NCI-H345 (cell line): ENCODE data around the gene OR10H1.
"Not testable (repeated sequence)": the region's sequence is repeated elsewhere in the genome, so short reads cannot be mapped to it uniquely, and the experiment has no call there.

ENCODE experiments used
- DNase-seq: peaks from one replicate; lab custom pipeline; 2025; lab: John Stamatoyannopoulos, UW

Gene OR10H1

GRCh38 chr19:15828611-15829305 is 13.3 kb upstream of the OR10H1 start:
- DNase-seq: not testable (repeated sequence)

- DNase-seq: no peak
These were observed 12.7 kb upstream of the OR10H1 start for GRCh38 chr19:15828121-15828610.

DNA sequence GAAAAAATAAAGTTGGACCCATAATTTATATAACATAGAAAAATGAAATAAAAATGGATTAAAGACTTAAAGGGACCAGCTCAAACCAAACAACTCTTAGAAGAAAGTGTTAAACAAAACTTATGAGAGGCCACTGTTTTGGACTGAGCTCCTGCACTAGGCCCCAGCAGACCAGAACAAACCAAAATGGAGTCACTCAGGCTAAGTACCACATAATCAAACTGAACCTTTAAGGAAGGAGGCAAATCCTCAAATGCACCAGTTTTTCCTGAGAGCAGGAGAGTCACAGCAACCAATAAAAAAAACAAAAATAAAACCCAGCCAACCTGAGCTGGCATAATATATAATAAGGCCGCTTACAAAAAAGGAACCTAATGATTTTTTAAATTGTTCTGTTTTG is 10.3 kb upstream of the OR10H1 start:
- no peak for DNase-seq

- DNase-seq: no peak
These were observed 5.2 kb upstream of the OR10H1 start for GRCh38 chr19:15820646-15821045.

GRCh38 chr19:15813916-15814315 is 1.5 kb downstream of the OR10H1 start:
- DNase-seq: no peak

DNA sequence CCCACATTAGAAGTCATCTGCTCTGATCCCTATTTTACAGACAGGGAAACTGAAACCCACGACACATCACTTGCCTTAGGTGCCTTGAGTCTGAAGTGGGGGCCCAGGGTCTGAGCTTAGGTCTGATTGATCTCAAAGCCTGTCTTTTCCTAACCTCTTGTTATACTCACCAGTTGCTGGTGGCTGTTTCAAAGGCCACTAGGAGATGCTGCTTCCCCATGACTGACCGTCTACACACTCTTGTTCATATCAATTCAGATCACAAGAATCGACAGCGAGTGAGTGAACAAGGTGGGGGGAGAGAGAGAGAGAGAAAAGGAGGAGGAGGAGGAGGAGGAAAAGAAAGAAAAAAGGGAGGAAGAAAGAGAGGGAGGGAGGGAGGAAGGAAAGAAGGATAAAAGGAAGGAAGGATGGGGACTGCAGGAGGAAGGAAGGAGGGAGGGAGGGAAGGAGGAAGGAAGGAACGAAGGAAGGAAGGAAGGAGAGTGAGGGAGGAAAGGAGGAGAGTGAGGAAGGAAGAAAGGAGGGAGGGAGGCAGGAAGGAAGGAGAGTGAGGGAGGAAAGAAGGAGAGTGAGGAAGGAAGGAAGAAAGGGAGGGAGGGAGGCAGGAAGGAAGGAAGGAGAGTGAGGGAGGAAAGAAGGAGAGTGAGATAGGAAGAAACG is 3.3 kb downstream of the OR10H1 start:
- DNase-seq: no peak

DNA sequence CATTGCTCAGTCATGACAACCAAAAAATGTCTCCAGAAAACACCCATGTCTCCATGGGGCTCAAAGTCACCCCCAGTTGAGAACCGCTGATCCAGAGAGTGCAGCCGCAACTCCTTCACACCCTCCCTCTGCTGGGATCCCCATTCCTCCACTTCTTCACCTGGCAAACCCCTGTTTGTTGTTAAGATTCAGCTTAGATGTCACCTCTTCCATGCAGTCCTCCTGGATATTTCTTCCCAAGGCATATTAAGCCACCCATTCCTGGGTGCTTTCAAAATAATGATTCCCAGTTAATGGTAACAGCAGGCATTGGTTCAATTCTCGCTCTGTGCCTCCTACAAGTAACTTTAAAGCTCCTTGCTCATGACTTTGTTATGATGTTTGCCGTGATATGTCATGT is 4.0 kb downstream of the OR10H1 start:
- DNase-seq: no peak

- DNase-seq: no peak
These were observed 5.1 kb downstream of the OR10H1 start for GRCh38 chr19:15810335-15810734.

DNA sequence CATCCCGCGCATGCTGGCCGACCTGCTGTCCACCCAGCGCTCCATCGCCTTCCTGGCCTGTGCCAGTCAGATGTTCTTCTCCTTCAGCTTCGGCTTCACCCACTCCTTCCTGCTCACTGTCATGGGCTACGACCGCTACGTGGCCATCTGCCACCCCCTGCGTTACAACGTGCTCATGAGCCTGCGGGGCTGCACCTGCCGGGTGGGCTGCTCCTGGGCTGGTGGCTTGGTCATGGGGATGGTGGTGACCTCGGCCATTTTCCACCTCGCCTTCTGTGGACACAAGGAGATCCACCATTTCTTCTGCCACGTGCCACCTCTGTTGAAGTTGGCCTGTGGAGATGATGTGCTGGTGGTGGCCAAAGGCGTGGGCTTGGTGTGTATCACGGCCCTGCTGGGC is 21.2 kb downstream of the OR10H1 start:
- DNase-seq: not testable (repeated sequence)

DNA sequence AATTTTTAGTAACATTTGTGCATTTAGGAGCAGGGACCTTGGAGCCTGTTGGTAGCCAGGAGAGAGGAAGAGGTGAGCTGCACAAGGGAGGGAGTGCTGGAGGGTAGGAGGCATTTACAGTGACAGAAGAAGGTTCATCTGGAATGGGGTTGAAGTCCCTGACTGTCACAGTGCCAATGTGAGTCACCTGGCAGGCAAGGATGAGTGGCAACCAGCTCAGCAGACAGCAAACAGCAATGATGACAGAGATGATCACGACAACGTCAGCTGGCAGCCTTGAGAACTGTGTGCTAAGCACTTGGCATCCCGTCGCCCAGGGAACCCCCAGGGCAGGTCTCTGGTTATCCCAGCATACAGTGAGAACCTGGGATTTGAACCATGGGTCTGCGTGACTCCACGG is 25.4 kb downstream of the OR10H1 start:
- DNase-seq: no peak

DNA sequence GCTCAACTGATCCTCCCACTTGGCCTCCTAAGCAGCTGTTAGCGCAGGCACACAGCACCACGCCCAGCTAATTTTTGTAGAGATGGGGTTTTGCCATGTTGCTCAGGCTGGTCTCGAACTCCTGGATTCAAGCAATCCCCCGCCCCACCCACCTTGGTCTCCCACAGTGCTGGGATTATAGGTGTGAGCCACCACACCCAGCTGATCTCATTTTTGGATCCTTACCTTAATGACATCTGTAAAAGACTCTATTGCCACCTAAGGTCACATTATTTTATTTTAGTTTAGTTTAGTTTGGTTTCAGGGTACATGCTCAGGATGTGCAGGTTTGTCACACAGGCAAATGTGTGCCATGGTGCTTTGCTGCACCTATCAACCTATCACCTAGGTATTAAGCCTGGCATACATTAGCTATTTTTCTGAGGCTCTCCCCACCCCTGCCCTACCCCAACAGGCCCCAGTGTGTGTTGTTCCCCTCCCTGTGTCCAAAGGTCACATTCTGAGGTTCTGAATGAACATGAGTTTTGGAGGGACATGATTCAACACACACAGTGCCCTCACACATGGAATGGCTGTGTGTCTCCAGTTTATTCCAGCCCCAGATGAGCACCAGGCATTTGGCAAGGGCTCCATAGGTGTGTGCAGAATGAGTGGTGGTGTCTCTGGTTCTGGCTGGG is 26.7 kb downstream of the OR10H1 start:
- DNase-seq: no peak

- no peak for DNase-seq
These were observed 27.8 kb downstream of the OR10H1 start, which contains the start of gene OR10H5 for GRCh38 chr19:15787611-15788155. Gene OR10H5 (plus strand): TSS chr19:15787661. CDS start chr19:15794049, 6,388 bp downstream.

- not testable (repeated sequence) for DNase-seq
These were observed 32.6 kb downstream of the OR10H1 start for GRCh38 chr19:15782896-15783295.

DNA sequence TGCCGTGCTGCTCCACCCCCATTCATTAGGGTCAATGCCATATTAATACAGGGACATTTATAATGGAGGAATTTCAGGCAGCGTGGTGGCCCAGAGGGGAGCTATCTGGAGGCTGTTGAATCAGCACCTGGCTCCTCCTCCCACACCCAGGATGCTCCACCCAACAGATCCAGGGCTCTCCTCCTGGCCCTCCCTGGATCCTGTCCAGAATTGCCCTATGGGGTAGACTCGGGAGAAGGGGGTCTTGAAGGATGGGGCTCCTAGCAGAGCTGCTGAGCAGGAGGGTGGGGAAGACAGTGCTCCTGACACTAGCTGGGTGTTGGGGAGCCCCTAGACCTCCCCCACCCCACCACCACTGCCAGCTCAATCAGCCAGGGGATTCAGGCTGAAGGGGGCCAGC is 33.3 kb downstream of the OR10H1 start:
- DNase-seq: no peak

DNA sequence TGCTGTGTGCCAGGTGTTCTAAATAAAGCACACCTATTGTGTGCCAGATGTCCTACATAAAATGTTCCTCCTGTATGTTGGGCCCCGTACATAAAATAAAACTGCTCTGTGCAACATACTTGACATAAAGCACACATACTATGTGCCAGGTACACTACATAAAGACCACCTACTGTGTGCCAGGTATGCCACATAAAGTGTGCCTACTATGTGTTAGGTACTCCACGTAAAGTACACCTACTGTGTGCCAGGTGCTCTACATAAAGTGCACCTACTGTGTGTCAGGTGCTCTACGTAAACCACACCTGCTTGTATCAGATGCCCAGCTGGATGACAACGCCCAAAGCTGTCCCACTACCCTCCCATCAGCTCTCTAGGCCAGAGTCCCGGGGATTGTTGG is 33.8 kb downstream of the OR10H1 start:
- no peak for DNase-seq

- no peak for DNase-seq
These were observed 34.6 kb downstream of the OR10H1 start for GRCh38 chr19:15780610-15781418.

- DNase-seq: no peak
These were observed 35.5 kb downstream of the OR10H1 start for GRCh38 chr19:15779756-15780476.

DNA sequence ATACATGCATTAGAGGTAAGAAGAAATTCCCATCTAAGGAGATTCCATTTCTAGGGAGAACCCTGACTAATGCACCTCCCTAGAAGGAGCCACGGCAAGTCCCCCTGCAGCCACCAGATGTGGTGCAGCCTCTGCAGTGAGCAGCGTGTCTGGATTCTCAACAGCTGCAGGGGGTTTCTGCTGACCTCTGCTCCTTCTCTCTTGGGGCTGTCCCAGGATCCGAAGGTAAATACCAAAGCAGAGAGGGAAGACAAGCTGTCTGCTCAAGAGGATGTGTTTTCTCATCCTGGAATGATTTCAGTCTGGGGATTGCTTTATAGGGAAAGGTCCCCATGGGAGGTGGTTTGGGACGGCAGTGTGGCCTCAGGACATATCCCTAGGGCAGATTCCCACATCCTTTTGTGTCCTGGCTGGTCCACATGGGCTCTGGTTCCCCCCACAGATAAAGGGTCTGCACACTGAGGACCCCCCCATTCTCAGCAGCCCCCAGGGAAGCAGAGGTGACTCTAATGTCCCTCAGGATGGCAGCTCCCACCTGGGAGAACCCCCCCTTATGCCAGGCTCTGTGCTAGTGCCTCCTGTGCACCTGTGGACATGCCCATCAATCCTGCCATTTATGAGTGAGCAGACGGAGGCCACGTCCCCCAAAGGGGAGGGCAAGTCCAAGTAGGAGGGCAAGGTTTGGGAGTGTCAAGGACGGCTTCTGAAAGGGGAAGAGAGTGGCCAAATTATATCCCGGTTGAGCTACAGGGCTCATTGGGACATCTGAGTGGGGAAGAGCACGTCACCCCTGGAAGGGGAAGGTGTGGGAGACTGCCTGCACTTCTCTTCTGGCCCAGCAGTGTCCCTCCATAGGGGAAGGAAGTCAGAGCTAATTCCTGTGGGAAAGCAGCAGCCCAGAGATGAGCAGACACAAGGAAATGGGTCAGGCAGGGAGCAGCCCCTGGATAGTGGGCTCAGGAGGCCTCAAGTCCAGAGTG is 38.2 kb downstream of the OR10H1 start:
- no peak for DNase-seq

DNA sequence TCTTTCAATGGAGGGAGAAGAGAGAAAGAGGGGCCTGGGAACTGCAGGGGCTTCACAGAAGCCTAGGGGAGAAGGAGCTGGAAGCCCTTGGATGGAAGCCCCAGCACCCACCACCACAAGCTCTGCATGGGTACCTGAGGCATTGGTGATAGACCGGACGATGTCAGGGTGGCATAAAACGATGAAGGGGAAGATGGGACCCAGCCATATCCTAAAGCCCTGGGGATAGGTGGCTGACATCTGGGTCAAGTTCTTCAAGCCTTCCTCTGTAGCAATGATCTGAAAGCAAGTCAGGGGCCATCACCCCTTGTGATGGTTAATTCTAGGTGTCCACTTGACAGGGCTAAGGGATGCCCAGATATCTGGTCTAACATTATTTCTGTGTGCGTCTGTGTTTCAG is 39.2 kb downstream of the OR10H1 start:
- DNase-seq: no peak

GRCh38 chr19:15775249-15775648 is 40.2 kb downstream of the OR10H1 start:
- DNase-seq: no peak
